ENCODE data around the gene DOP1A.

- TF ChIP-seq CTCF (IDR thresholded peaks at IDR 0.05) (no peak), EZH2 (IDR thresholded peaks at IDR 0.05) (no peak), EZH2phosphoT487 (IDR thresholded peaks at IDR 0.05) (no peak)
Observed at GRCh38 chr6:83098589-83098988, 31.1 kb downstream of the DOP1A start.
